ENCODE results near the gene ELMO3. TPM values are rescaled to one million over a fixed set of nuclear protein-coding genes. Genes with fewer than 3 reads are reported as not detected.

Gene ELMO3
- total and polyA plus RNA-seq, 2 of the 13 experiments (the other 11 are each of a cell fraction or from before 2014, with no cell fraction given) = 2.6 to 4.0 TPM

- peaks cover 3 to 5% of the 10 kb centered on the region in 2 experiments; a peak in 3 of 5 replicates for H3K36me3 ChIP-seq (replicated peaks in 1 of 2; ENCODE audit: control insufficient read depth in 1 of 2, insufficient read depth in 2 of 2, low read length in 2 of 2)
- in situ Hi-C loops (cut with HindIII; ENCODE audit: extremely low pct_ligation_motif_present, low pct_unique_long_range_greater_than_20kb) (no loop called here), intact Hi-C loops (cut with micrococcal nuclease; ENCODE audit: unreplicated experiment) (no loop called here)
- H3K79me2 ChIP-seq (ENCODE audit: insufficient read depth, low read length) = no peaks in the 10 kb centered on the region
- H3K9ac ChIP-seq (ENCODE audit: insufficient read depth, low read depth, low read length) = no peak overlapping the region
- no TSS peak for BruUV-seq (replicated peaks)
- H4K20me1 ChIP-seq (ENCODE audit: insufficient read depth, low read length) = no peaks in the 10 kb centered on the region
- ChIA-PET POLR2A (interaction anchor here (0.8 to 3.0 kb wide), 9 partner anchors 10 to 38 kb away, joined by 3 to 17 read pairs (median 5); partner anchors contain the start of genes E2F4, NOL3 and TMEM208), CTCF (ENCODE audit: low intra/inter-chr PET ratio, low total read pairs) (no interaction called here)
- WGBS (ENCODE audit: low lambda C conversion rate) = 72% methylated on average over 10 of the region's 11 CpGs
- no peak overlapping the region for H3K4me2 ChIP-seq (ENCODE audit: low read depth, low read length)
- FAIRE-seq (no peak), ATAC-seq (no peak), DNase-seq (ENCODE audit: low spot score) (no peak)
- no peak overlapping the region for H3K27ac ChIP-seq (ENCODE audit: extremely low read length, insufficient read depth, low read length)
- no peak overlapping the region for H2AFZ ChIP-seq (ENCODE audit: low read length)
- H3K9me3 ChIP-seq (ENCODE audit: low read length) = no peaks in the 10 kb centered on the region
- no peak overlapping the region for H3K4me3 ChIP-seq (replicated peaks in 1 of 3; ENCODE audit: insufficient read depth in 1 of 3, low read depth in 2 of 3, low read length in 3 of 3)
- no peaks in the 10 kb centered on the region for H3K27me3 ChIP-seq (ENCODE audit: control insufficient read depth in 1 of 2, insufficient read depth in 2 of 2, low read length in 2 of 2)
- peaks cover 60% of the 10 kb centered on the region for H3K4me1 ChIP-seq (ENCODE audit: insufficient read depth, low read length)
- TF ChIP-seq CC2D1A (CRISPR knock-in tag; IDR thresholded peaks at IDR 0.05) (no peak), RBFOX2 (IDR thresholded peaks at IDR 0.05; ENCODE audit: low read depth, low read length) (no peak), GLI4 (CRISPR knock-in tag; IDR thresholded peaks at IDR 0.05; ENCODE audit: borderline replicate concordance) (no peak), ZC3H4 (CRISPR knock-in tag; IDR thresholded peaks at IDR 0.05; ENCODE audit: borderline replicate concordance) (no peak), ZNF263 (CRISPR knock-in tag; IDR thresholded peaks at IDR 0.05) (0 out of 2 replicates have a peak, but pooled peaks have one; percentile 25), ZNF772 (CRISPR knock-in tag; IDR thresholded peaks at IDR 0.05) (no peak), ZNF678 (CRISPR knock-in tag; IDR thresholded peaks at IDR 0.05) (no peak), ZSCAN29 (CRISPR knock-in tag; conservative IDR thresholded peaks at IDR 0.05) (0 out of 2 replicates have a peak, but pooled peaks have one; percentile 3), ZSCAN5A (CRISPR knock-in tag; IDR thresholded peaks at IDR 0.05; ENCODE audit: borderline replicate concordance) (no peak), ZNF800 (CRISPR knock-in tag; IDR thresholded peaks at IDR 0.05) (no peak), ZNF362 (CRISPR knock-in tag; IDR thresholded peaks at IDR 0.05; ENCODE audit: borderline replicate concordance) (no peak), ARID4A (CRISPR knock-in tag; IDR thresholded peaks at IDR 0.05; ENCODE audit: borderline replicate concordance) (no peak)
Measured at GRCh38 chr16:67208154-67208896, 9.4 kb downstream of the ELMO3 start.

Measured in HepG2 (cell line).